Neural crest cell (in vitro differentiated cells): ENCODE data around the gene TM9SF3. TPM values are rescaled to one million over a fixed set of nuclear protein-coding genes. Genes with fewer than 3 reads are reported as not detected.

Source experiments
- DNase-seq: peaks from one replicate; pipeline ENCODE4 v3.0.0; 2021; ENCODE audit warnings: low read depth, mixed read lengths, low spot score
- H3K27ac Mint-ChIP-seq: one replicate; pipeline ENCODE4 v1.8.0; 2021; ENCODE audit warnings: mild to moderate bottlenecking, mixed read lengths; ENCODE audit not compliant: unreplicated experiment
- H3K27me3 Mint-ChIP-seq: 2 replicates; pipeline ENCODE4 v1.8.0; 2021; ENCODE audit warnings: low read depth, mild to moderate bottlenecking, mixed read lengths
- H3K36me3 Mint-ChIP-seq: 2 replicates; pipeline ENCODE4 v1.8.0; 2021; ENCODE audit warnings: low read depth, mild to moderate bottlenecking, mixed read lengths
- H3K4me1 Mint-ChIP-seq: 2 replicates; pipeline ENCODE4 v1.8.0; 2021; ENCODE audit warnings: mixed read lengths
- H3K4me3 Mint-ChIP-seq: one replicate; pipeline ENCODE4 v1.8.0; 2021; ENCODE audit warnings: mild to moderate bottlenecking, mixed read lengths
- H3K9me3 Mint-ChIP-seq: 2 replicates; pipeline ENCODE4 v1.8.0; 2021; ENCODE audit warnings: mixed read lengths
- long read RNA-seq: library from polyadenylated mRNA; unstranded; transcript quantifications from one replicate; pipeline ENCODE4 v2.0.0, GENCODE V29; 2020
- total RNA-seq: library from RNA; stranded (reverse); gene quantifications from 2 replicates; pipeline ENCODE4 v1.2.1, GENCODE V29; 2021
- TF ChIP-seq, protein P1 (sequence below): fragments of 200-600 bp; sonication (generic); conservative IDR thresholded peaks from 2 replicates; pipeline ENCODE4 v1.5.0; 2021; ENCODE audit warnings: antibody characterized with exemption, mild to moderate bottlenecking

The TM9SF3 gene
- total RNA-seq = 106 and 110 TPM in 2 replicates
- long read RNA-seq, full-length matches to known transcripts = 2 of 22 reads
- long read RNA-seq, partial matches to known transcripts = 10 of 22 reads
- long read RNA-seq, other reads (novel, unspliced or antisense) = 10 of 22 reads

DNA sequence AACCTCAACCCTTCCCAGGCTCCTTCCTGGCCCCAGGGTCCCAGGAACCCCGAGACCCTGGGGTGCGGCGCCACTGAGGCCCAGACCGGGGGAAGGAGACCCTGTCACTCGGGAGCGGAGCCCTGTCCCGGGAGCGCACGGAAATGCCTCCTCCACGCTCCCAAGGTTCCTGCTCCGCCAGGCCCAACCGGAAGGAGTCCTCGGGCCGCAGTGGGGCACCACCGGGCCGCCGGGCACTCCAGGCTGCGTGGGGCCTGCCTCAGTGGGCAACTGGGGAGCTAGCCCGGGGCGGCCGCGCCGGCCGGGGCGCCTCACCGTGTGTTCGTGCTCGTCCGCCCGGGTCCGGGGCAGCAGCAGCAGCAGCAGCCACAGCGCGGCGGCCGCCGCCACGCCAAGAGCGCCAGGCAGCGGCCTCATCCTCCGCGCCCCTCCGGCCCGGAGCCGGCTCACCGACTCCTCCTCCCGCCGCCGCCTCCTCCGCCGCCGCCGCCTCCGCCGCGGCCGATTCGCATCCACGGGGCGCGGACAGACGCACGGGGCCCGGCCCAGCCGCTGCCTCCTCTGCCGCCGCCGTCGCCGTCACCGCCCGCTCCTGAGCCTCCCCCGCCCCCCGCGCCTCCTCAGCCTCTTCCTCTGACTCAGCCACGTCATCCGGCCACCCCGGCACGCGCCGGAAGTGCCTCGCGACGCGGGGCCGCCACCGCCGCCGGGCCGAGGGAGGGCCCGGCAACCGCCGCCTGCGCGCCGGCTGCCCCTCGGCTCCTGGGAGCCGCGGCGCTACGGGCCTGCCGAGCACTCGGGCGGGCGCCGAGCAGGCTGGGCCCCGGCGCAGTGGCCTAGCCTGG lies at the start of gene TM9SF3:
Gene TM9SF3, minus strand, starts transcription at position 594 of the 845 bp plus-strand sequence. Its CDS starts 177 bp downstream, at position 417.
- Mint-ChIP-seq H3K4me3 (peak within 1 kb of the TSS; percentile 95), H3K27ac (peak within 1 kb of the TSS; percentile 99), H3K9me3 (no peaks in the 10 kb centered on the region), H3K27me3 (no peaks in the 10 kb centered on the region), H3K4me1 (peaks cover 26% of the 10 kb centered on the region), H3K36me3 (no peaks in the 10 kb centered on the region)
- TF ChIP-seq, protein P1, sequence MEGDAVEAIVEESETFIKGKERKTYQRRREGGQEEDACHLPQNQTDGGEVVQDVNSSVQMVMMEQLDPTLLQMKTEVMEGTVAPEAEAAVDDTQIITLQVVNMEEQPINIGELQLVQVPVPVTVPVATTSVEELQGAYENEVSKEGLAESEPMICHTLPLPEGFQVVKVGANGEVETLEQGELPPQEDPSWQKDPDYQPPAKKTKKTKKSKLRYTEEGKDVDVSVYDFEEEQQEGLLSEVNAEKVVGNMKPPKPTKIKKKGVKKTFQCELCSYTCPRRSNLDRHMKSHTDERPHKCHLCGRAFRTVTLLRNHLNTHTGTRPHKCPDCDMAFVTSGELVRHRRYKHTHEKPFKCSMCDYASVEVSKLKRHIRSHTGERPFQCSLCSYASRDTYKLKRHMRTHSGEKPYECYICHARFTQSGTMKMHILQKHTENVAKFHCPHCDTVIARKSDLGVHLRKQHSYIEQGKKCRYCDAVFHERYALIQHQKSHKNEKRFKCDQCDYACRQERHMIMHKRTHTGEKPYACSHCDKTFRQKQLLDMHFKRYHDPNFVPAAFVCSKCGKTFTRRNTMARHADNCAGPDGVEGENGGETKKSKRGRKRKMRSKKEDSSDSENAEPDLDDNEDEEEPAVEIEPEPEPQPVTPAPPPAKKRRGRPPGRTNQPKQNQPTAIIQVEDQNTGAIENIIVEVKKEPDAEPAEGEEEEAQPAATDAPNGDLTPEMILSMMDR = peak; percentile 30
- DNase-seq = peak; percentile 74

DNA sequence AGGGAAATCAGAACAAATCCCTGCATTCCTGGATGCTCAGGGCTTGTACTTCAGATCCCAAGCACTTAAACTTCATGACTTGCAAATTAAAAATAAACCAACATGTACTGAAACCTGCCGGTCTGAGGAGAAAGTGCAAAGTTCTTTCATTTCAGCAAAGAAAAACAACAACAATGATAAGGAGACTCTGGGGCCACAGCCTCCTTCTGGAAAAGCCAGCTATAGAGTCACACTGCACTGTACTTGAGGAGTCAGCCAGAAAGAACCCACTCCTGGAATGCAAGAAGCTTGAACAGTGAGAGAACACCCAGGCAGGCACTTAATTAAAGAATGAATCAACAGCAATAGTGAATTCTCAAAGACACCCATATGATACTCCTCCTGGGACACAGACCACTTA lies 49.7 kb upstream of the TM9SF3 start:
- no peak for DNase-seq
- Mint-ChIP-seq H3K27me3 (no peaks in the 10 kb centered on the region), H3K27ac (no peak overlapping the region)

DNA sequence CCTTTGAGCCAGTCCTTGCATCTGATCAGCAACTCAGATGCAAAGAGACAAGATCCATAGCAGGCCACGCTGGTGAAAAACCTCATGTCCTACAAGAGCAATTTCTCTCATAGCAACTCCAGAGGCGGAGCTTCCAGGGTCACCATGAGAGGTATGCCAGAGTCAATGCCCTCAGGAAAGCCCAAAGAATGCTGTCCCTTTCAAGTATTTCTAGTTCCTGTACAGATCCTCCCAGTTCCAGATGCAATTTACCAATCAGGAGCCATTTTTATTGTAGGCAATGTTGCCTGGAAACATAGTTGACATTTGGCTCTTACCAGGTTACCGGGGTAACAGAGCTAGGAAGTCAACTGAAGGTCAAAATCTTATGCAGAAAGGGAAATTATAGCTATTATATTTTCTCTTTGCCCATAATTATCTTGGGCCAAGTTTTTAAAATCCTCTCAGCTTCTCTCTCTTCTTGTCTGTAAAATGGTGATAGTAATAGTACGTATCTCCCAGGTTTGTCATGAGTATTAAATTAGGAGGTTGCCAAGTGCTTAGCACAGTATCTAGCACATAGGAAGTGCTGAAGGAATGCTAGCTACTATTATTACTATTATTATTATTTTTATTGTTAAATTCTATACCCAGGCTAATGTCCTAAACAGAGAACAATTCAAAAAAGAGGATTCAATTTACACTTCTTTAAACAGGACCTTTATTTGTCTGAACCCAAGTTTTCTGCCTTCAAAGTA lies 46.3 kb upstream of the TM9SF3 start:
- Mint-ChIP-seq H3K27me3 (no peaks in the 10 kb centered on the region), H3K4me1 (peaks cover 10% of the 10 kb centered on the region), H3K4me3 (no peak overlapping the region), H3K27ac (no peak overlapping the region), H3K9me3 (no peaks in the 10 kb centered on the region), H3K36me3 (no peaks in the 10 kb centered on the region)
- TF ChIP-seq, protein P1 = no peak
- DNase-seq = no peak

More for the DNA sequence above, 49.7 kb upstream of the TM9SF3 start:
- TF ChIP-seq, protein P1 = no peak
- H3K36me3 Mint-ChIP-seq = no peaks in the 10 kb centered on the region
- H3K4me3 Mint-ChIP-seq = no peak overlapping the region
- H3K9me3 Mint-ChIP-seq = no peaks in the 10 kb centered on the region
- peaks cover 13% of the 10 kb centered on the region for H3K4me1 Mint-ChIP-seq

DNA sequence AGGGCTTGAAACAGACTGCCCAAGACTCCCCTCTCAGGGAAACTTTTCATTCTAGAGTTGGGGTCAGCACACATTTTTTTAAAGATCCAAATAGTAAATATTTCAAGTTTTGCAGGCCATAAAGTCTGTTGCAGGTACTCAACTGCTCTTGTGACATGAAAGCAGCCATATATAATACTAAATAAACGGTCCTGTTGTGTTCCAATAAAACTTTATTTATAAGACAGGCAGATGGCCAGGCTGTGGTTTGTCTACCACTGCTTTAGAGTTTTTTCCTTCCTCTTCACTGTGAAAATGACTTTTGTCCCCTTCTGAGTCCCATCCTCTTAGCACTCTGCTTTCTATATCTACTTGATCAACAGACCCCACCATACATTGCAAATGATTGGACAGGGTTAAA lies 40.5 kb upstream of the TM9SF3 start:
- Mint-ChIP-seq H3K4me1 (peaks cover 3% of the 10 kb centered on the region), H3K4me3 (no peak overlapping the region), H3K9me3 (no peaks in the 10 kb centered on the region), H3K27me3 (no peaks in the 10 kb centered on the region), H3K27ac (no peak overlapping the region), H3K36me3 (no peaks in the 10 kb centered on the region)
- TF ChIP-seq, protein P1 = no peak
- no peak for DNase-seq

DNA sequence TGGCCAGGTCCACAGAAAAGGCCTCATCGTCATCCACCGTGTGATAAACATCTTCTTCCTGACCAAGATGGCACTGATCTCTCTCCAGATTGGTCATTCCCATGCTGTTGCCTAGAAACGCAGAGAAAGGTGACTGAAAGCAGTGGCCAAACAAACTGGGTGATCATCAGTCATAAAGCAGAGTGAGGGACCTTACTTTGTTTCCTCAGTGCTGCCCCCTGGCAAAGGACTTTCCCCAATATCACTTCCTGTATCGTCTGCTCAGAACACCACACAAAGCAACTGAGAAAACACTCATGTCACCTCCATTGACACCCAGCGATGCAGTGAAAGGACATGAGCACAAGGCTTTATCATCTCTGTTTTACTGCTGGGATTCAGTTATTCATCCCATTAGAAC lies 40.0 kb upstream of the TM9SF3 start:
- H3K27me3 Mint-ChIP-seq = no peaks in the 10 kb centered on the region
- TF ChIP-seq, protein P1 = peak; percentile 25
- H3K27ac Mint-ChIP-seq = peak overlapping the region; percentile 38
- DNase-seq = no peak
- H3K9me3 Mint-ChIP-seq = no peaks in the 10 kb centered on the region
- no peak overlapping the region for H3K4me3 Mint-ChIP-seq
- peaks cover 5% of the 10 kb centered on the region for H3K4me1 Mint-ChIP-seq
- H3K36me3 Mint-ChIP-seq = no peaks in the 10 kb centered on the region
